GM19455 (cell line): ENCODE results near the gene PET100.

ENCODE experiments used
- ATAC-seq: cut with Tn5 transposase; IDR thresholded peaks from one replicate; pipeline ENCODE4 v1.9.1; 2021; ENCODE audit not compliant: unreplicated experiment

PET100 gene, protein sequence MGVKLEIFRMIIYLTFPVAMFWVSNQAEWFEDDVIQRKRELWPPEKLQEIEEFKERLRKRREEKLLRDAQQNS

DNA sequence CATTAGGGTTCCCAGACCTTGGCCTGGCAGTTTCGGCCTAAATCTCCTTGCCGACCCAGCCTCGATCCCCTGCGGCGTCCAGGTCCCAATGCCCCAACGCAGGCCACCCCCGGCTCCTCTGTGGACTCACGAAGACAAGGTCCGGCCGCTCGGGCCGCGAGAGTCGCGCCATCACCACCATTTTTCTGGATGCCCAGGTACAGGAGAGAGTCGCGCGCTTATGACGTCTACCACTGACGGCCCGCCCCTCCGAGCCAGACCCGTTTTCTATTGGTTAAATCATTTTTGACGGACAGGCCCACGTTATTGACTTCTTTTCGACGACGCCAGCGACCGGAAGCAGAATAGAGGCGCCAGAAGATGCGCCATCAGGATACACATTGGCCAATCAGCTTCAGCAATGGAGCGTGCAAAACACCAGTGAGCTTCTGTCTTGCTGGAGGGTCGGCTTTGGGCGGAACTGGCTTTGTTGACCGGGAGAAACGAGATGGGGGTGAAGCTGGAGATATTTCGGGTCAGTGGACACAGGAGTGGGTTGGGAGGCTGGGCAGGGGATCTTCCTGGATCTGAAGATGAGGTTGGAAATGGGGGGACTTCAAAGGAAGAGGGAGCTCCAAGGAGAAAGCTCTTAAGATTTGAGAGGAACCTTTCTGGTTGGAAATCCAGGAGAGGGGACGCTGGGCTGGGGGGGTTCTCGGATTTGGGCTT lies at the start of gene PET100, which contains the start of gene XAB2:
PET100 (plus strand) TSS at position 447 of the 708 bp plus-strand sequence; CDS start at position 488, 41 bp downstream.
XAB2 (minus strand) TSS at position 199 of the 708 bp plus-strand sequence; CDS start at position 181, 18 bp downstream.
- ATAC-seq, result peak; percentile 92

DNA sequence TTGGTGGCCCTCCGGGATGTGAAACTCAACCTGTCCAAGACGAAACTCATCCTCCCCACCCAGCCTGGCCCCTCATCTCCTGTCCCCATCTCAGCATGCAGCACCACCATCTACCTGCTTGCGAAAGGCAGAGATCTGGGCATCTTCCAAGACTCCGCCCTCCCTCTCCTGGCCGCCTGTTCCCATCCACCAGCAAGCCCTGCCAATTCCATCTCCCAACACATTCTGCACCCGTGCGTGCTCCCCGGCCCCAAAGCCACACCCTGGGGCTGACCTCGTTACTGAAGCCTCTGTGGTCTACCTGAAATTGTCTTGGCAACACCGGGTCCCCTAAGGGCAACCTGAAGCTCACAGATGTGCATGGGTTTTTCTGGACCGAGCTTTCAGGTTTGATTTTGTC lies 47.1 kb upstream of the PET100 start:
- ATAC-seq, result no peak

DNA sequence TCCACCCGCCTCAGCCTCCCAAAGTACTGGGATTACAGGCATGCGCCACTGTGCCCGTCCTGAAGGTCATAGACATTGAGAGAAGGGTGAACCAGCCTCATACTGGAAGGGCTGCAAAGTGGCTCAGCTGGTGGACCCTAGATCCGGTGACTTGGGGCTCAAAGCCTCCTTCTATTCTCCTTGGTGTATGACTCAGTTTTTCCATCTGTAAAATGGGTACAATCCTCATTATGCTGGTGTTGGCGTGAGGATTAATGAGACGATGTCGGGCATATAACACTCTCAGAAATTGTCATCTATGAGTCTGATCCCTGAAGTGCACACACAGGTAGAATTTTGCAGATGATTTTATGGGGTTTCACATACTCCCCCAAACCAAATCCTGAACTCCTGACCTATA lies 39.8 kb upstream of the PET100 start:
- no peak for ATAC-seq

DNA sequence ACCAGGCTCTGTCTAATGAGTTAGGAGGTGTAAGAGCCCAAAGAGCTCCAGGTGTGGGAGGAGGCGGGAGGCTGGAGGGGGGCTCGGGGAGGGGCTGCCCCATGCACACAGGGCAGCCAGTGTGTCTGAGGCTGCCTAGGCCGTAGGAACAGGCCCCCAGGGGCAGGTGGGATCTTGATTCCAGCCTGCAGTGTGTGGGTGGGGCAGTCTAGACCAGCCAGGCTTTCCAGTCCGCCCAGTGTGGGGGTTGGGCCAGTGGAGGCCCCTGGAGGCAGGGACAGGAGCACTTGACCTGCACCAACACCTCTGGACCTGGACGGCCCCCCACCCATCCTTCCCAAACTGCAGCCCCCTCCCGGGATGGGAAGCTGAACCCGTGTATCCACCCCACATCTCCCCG lies 39.3 kb upstream of the PET100 start:
- ATAC-seq, result no peak

DNA sequence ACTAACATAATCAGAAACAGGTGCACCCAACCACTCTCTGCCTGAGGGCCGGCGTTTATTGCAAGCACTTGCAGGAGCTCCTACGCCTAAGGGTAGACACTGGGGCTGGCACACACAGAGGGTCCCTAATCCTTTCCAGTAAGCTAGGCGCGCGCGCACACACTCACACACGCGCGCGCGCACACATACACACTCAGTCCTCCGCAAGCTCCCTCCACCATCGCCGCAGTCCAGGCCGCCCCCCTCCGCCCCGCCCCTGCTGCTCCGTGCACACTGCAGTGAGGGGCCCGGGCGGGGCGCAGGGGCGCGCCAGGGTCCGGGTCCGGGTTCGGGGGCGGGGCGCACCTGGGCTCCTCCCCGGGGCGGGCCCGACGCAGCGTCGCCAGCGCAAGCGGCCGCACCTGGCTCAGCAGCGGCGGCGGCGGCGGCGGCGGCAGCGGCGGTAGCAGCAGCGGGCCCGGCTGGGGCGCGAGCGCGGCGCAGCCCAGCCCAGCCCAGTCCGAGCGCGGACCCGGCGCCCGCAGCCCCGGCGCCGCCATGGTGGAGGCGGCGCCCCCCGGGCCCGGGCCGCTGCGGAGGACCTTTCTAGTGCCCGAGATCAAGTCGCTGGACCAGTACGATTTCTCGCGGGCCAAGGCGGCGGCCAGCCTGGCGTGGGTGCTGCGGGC lies 34.0 kb upstream of the PET100 start, which contains the start of gene CAMSAP3:
CAMSAP3 (plus strand) TSS at position 398 of the 668 bp plus-strand sequence; CDS start at position 538, 140 bp downstream.
- ATAC-seq, result no peak

DNA sequence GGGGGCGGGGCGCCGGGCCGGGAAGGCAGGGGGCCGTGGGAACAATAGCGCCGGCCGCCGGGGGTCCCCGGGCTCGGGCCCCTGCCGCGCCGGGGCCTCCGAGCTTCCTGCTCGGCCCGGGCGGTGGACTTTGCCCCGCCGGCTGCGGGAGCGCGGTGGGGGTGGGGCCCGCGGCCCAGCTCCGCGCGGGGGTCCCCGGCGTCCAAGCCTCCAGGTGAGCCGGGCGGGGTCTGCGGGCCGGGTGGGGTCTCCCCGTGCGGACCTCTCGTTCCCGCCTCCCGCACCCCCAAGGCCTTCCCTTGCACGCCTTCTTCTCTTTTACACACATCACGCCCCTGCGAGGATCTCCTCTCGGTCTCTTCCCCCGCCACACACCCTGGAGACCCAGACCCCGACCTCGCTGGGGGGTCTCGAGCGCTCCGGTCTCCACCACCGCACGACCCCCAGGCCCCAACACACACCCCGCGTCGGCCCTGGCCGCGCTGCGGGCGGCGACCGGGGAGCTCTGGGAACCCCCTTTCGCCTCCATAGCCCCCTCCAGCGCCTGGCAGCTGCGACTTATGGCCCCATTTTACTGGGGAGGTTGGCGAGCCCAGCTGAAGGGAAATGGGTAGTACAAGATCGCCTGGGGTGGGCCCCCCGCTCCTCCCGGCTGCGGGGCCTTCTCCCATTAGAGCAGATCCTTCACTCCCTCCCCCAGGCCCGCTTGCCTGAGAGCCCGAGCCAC lies 33.2 kb upstream of the PET100 start:
- ATAC-seq, result no peak

DNA sequence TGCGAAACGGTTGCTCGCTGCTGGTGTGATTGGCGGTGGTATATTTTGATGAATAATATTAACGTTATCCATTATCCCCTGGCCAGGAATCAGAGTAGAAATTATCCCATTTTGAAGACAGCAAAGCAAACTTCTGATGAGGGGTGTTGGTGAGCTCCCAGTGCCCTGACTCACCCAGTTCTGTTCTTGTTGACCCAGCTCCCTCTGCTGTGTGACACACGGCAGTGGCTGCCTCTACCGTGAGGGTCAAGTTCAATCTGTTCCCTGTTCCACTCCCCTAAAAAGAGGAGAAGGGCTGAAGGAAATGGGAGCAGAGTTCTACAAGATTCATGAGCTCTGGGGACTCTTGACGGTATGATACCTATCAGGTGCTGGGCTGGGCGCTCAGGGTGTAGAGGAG lies 31.9 kb upstream of the PET100 start:
- no peak for ATAC-seq

DNA sequence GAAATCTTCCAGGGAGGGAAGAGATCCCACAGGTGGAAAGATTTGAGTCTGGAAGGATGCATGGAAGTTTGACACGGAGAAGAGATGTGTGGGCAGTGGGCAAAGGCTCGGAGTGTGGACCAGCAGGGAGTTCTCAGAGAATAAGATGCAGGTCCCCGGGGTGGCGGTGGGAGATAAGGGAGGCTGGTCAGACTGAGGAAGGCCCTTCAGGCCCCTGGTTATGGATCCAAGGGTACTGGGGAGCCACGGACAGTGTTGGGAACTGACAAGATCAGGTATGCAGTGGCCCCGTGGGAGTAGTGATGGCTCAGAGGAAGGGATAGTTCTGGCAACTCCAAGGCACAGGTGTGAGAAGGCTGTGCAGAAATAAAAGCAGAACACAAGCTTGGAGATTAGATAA lies 31.4 kb upstream of the PET100 start:
- no peak for ATAC-seq

DNA sequence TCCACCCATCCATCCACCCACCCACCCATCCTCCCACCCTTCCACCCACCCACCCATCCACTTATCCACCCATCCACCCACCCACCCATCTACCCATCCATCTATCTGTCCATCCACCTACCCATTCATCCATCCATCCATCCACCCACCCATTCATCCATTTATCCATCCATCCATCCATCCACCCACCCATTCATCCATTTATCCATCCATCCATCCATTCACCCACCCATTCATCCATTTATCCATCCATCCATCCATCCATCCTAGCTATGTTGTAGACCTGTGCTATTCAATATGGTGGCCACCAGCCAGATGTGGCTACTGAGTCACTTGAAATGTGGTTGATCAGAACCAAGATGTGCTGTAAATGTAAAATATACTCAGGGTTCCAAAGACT lies 28.9 kb upstream of the PET100 start:
- no peak for ATAC-seq

DNA sequence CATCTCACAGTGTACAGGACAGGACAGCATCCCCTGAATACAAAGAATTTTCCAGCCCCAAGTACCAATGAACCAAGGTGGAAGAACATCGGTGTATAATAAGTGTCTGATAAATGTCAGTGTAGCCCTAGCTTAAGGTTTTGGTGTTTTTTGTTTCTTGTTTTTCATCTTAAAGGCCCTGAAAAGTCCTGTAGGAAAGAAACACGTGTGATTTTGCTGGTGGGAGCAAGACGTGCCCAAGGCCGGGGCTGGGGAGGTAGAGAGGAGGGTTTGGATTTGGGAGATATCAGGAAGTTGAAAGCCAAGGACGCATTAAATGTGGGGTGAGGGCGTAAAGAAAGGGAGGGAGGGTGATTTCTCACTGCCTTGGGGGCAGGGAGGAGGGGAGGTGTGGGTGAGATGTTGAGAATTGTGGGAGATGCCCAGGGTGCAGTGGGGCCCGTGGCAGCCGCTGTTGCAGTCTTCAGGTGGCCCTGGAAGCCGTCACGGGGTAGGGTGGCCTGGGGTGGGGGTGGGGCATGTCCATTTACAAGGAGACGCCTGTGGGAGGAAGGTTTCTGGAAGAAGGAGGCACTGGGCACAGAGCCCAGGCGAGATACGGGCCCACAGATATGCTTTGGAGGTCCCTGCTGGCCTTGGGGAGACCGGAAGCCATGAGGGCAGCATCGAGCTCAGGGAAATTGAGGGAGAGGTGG lies 27.2 kb upstream of the PET100 start:
- ATAC-seq, result no peak

DNA sequence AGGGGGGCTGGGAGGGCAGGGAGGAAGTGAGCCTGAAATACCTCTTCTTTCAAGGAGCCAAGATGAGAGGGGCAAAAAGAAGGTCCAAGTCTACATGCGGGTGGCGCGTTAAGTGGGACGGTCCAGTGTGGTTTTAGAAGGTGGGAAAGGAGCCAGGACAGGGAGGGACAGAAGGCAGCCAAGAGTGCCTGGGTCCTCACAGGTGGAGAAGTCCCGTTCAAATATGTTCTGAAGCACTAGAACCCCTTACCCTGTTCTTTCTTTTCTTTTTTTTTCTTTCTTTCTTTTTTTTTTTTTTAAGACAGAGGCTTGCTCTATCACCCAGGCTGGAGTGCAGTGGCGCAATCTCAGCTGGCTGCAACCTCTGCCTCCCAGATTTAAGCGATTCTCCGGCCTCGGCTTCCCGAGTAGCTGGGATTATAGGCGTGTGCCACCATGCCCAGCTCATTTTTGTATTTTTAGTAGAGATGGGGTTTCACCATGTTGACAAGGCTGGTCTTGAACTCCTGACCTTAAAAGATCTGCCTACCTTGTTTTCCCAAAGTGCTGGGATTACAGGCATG lies 26.6 kb upstream of the PET100 start:
- no peak for ATAC-seq

DNA sequence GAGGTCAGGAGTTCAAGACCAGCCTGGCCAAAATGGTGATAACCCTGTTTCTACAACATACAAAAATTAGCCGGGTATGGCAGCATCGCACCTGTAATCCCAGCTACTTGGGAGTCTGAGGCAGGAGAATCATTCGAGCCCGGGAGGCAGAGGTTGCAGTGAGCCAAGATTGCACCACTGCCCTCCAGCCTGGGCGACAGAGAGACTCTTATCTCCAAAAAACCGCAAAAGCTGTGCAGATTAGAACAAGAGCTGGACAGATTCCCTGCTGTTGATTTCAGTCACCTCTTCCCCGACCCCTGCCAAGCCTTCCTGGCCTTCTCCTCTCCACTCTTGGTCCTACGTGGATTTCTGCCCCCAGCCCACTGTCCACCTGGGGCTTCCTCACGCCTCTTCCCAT lies 25.7 kb upstream of the PET100 start:
- no peak for ATAC-seq

DNA sequence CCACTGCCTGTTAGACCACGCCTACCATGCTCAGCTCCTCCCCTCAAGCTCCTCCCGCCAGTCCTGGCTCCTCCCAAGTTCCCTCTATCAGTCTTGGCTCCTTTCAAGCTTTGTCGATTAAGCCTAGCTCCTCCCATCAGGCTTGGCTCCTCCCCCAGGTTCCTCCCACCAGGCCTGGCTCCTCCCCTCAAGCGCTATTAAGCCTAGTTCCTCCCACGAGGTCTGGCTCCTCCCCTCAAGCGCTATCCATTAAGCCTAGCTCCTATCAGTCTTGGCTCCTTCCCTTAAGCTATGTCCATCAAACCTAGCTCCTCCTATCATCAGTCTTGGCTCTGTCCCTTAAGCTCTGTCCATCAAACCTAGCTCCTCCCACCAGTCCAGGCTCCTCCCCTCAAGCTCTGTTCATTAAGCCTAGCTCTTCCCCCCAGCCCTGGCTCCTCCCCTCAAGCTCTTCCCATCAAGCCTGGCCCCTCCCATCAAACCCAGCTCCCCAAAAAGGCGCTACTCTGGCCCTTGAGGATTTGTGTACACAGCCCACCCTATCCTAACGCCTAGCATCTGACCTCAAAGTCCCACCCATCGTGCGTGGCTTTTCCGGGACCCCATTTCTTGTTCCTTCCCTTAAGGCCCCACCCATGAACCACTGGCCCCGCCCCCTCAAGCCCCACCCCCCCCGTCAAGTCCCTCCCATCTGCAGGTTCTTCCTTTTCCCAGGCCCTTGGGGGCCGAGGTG lies 23.9 kb upstream of the PET100 start:
- no peak for ATAC-seq

DNA sequence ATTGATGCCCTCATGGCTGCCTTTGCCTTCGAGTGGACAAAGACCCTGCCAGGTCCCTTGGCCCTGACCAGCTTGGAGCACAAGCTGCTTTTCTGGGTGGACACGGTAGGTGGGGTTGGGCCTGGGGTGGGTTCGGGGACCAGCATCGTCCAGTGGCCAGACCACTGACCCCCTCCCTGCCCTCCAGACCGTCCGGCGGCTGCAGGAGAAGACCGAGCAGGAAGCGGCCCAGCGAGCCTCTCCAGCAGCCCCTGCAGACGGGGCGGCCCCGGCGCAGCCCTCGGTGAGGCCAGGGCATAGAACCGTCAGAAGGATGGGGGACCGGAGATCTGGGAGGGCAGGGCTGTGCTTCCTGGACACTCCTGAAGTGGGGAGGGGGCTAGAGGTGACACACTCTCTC lies 23.3 kb upstream of the PET100 start:
- ATAC-seq, result no peak

DNA sequence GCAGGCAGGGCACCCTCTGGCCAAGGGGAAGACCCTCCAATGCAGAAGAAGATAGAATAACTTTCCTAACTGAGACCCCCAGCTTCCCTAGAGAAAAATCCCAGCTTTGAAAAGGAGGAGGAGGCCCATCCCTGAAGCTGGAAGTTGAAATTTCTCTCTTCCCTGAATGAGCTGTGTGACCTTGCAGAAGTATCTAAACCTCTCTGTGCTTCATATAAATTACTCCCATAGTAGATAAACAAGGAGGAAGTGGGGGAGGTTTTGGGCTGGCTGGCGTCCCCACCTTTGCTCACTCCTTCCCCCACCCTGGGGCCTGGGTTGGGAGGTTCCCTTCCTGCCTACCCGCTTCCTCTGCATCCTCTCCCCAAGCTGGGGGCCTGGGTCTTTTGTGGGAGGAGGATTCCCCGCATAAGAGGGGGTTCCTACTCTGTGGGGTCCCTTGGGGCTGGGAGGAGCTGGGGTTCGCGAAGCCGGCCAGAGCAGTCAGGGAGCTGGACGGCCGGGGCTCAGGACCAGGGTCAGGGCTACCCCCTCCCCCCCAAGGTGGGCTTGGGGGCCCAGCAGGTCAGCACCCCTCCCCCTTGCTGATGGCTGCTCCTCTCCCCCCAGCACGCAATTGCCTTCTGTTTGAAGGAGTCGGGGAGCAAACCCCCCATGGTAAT lies 22.2 kb upstream of the PET100 start:
- no peak for ATAC-seq

DNA sequence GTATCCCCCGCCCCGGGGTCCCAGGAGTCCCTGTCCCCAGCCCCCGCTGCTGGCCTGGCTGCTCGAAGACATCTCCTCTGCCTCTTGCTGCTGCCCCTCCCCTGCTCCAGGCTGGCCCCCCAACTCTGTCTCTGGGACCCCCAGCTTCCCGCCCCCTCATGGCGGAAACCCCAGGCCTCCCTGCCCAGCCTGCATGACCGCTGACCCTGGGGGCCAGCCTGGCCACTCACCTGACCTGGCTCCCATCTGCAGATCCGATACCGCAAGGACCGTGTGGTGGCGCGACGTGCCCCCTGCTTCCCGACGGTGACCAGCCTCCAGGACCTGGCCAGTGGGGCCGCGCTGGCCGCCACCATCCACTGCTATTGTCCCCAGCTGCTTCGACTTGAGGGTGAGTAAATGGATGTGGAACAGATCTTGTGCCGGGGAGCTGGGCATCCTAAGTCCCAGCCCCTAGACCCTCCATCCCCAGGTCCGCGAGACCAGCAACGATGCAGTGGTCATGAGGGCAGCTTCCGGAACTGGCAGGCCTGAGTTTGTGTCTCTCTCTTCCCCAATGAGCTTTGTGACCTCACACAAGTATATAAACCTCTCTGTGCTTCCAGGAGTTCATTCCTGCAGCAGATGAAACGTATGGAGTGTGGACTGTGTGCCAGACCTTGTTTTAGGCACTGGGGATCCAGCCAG lies 21.6 kb upstream of the PET100 start:
- ATAC-seq, result no peak

DNA sequence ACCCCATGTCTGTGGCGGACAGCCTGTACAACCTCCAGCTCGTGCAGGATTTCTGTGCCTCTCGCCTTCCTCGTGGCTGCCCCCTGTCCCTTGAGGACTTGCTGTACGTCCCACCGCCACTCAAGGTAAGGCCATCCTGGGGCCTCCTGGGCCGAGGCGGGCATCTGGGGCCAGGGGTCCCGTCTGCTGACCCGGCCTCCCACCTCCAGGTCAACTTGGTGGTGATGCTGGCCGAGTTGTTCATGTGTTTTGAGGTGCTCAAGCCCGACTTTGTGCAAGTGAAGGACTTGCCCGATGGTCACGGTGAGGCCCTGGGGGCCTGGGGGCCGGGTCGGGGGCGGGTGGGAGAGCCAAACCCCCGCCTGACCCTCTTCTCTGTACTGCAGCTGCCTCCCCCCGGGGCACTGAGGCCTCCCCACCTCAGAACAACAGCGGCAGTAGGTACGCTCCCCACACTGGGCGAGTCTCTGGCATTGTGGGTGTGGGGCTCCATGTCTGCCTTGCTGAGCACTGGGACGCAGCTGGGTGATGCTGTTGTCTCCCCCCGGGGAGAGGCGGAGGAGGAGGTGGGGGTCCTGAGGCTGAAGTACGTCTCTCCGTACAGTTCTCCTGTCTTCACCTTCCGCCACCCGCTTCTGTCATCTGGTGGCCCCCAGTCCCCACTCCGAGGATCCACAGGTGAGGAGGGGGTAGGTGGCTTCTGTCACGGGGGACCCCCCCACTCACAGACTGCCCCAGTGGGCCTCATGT lies 18.9 kb upstream of the PET100 start:
- ATAC-seq, result no peak
